HG02610 (cell line): ENCODE results near the gene KIN.
"Not testable (repeated sequence)": the region's sequence is repeated elsewhere in the genome, so short reads cannot be mapped to it uniquely, and the experiment has no call there.

Experiments used
- ATAC-seq: cut with Tn5 transposase; IDR thresholded peaks from one replicate; pipeline ENCODE4 v1.9.1; 2021; ENCODE audit warnings: mild to moderate bottlenecking, moderate library complexity; ENCODE audit not compliant: unreplicated experiment

KIN gene

GRCh38 chr10:7787857-7788638, at the start of gene KIN, which contains the start of gene ATP5F1C:
Gene KIN, minus strand, starts transcription at chr10:7787993. Its CDS starts 60 bp downstream, at chr10:7787933.
Gene ATP5F1C, plus strand, starts transcription at chr10:7788177. Its CDS starts 31 bp downstream, at chr10:7788208.
- peak; percentile 97 for ATAC-seq

GRCh38 chr10:7836571-7836970, 48.8 kb upstream of the KIN start:
- ATAC-seq: no peak

- ATAC-seq: no peak
Measured at GRCh38 chr10:7834262-7834661, 46.5 kb upstream of the KIN start.

- no peak for ATAC-seq
Measured at GRCh38 chr10:7833210-7833609, 45.4 kb upstream of the KIN start.

- no peak for ATAC-seq
Measured at GRCh38 chr10:7832060-7832459, 44.3 kb upstream of the KIN start.

GRCh38 chr10:7829289-7829834, 41.6 kb upstream of the KIN start:
- ATAC-seq: no peak

GRCh38 chr10:7826971-7827370, 39.2 kb upstream of the KIN start:
- no peak for ATAC-seq

- no peak for ATAC-seq
Measured at GRCh38 chr10:7824251-7824650, 36.5 kb upstream of the KIN start.

GRCh38 chr10:7819121-7819460, 31.3 kb upstream of the KIN start:
- ATAC-seq: peak; percentile 33

- ATAC-seq: peak; percentile 86
Measured at GRCh38 chr10:7818295-7819120, 30.7 kb upstream of the KIN start, which contains the start of gene TAF3. Gene TAF3, plus strand, starts transcription at chr10:7818505. Its CDS starts 205 bp downstream, at chr10:7818710.

GRCh38 chr10:7817984-7818294, 30.1 kb upstream of the KIN start:
- ATAC-seq: no peak

- no peak for ATAC-seq
Measured at GRCh38 chr10:7817576-7817975, 29.8 kb upstream of the KIN start.

- ATAC-seq: no peak
Measured at GRCh38 chr10:7813481-7813880, 25.7 kb upstream of the KIN start.

- not testable (repeated sequence) for ATAC-seq
Measured at GRCh38 chr10:7811743-7812142, 23.9 kb upstream of the KIN start.

- ATAC-seq: no peak
Measured at GRCh38 chr10:7811000-7811399, 23.2 kb upstream of the KIN start.

GRCh38 chr10:7810443-7810842, 22.6 kb upstream of the KIN start:
- no peak for ATAC-seq

- ATAC-seq: no peak
Measured at GRCh38 chr10:7808686-7809267, 21.0 kb upstream of the KIN start.

GRCh38 chr10:7804741-7805140, 16.9 kb upstream of the KIN start:
- no peak for ATAC-seq

- no peak for ATAC-seq
Measured at GRCh38 chr10:7804216-7804615, 16.4 kb upstream of the KIN start.

GRCh38 chr10:7802606-7803005, 14.8 kb upstream of the KIN start:
- no peak for ATAC-seq

- ATAC-seq: no peak
Measured at GRCh38 chr10:7797582-7797981, 9.8 kb upstream of the KIN start.
